LNCaP clone FGC (cell line): ENCODE measurements around the gene LGR5.
A peak's percentile ranks its signal among the peaks of the same experiment; 100 is the strongest.

Experiments
- DNase-seq: peaks from one replicate; pipeline ENCODE4 v3.0.0-alpha.2; 2011; ENCODE audit warnings: low read depth
- H3K4me3 ChIP-seq: 2 replicates; pipeline ENCODE4 v1.5.1; 2011; ENCODE audit warnings: mild to moderate bottlenecking, low read depth, low read length, control low read depth
- CTCF ChIP-seq: IDR thresholded peaks from 2 replicates; pipeline ENCODE4 v1.5.1; 2012; ENCODE audit warnings: mild to moderate bottlenecking; ENCODE audit not compliant: control insufficient read depth, insufficient read depth; ENCODE audit errors: extremely low read depth

The LGR5 gene

GRCh38 chr12:71589478-71589881 is 149.9 kb downstream of the LGR5 start:
- no peak for TF ChIP-seq CTCF
- no peak overlapping the region for H3K4me3 ChIP-seq
- DNase-seq: no peak

GRCh38 chr12:71591601-71592000 is 152.0 kb downstream of the LGR5 start:
- no peak overlapping the region for H3K4me3 ChIP-seq
- no peak for DNase-seq
- no peak for TF ChIP-seq CTCF

- TF ChIP-seq CTCF: no peak
- H3K4me3 ChIP-seq: no peak overlapping the region
- DNase-seq: no peak
These were observed 153.2 kb downstream of the LGR5 start for GRCh38 chr12:71592841-71593240.

GRCh38 chr12:71594214-71594948 is 154.8 kb downstream of the LGR5 start:
- no peak for DNase-seq
- H3K4me3 ChIP-seq: peak overlapping the region; percentile 32
- TF ChIP-seq CTCF: no peak

GRCh38 chr12:71599210-71599609 is 159.6 kb downstream of the LGR5 start:
- TF ChIP-seq CTCF: no peak
- DNase-seq: no peak

GRCh38 chr12:71601546-71601945 is 161.9 kb downstream of the LGR5 start:
- H3K4me3 ChIP-seq: no peak overlapping the region
- no peak for DNase-seq
- TF ChIP-seq CTCF: no peak

More at GRCh38 chr12:71599210-71599609, 159.6 kb downstream of the LGR5 start:
- no peak overlapping the region for H3K4me3 ChIP-seq
